Head of caudate nucleus (tissue), 42 donors: ENCODE measurements around the gene KLK13.

Source experiments
- DNase-seq, 42 donors: peaks; one replicate each; pipeline versions ENCODE4 v3.0.0 to v3.0.0-alpha.2; 2020 to 2021; ENCODE audit warnings: mixed read lengths in 7 of 42
- intact Hi-C: fragments of 100-400 bp; cut with DNase I; formaldehyde crosslinking; loops from one replicate; pipeline ENCODE4 v1.15.0; 2022

The KLK13 gene

GRCh38 chr19:51009061-51009891 is 55.6 kb downstream of the KLK13 start:
- DNase-seq = no peak

GRCh38 chr19:51007488-51007887 is 57.4 kb downstream of the KLK13 start:
- DNase-seq = no peak
- intact Hi-C loops = no loop called here

More at GRCh38 chr19:51009061-51009891, 55.6 kb downstream of the KLK13 start:
- intact Hi-C loops = no loop called here

- no peak for DNase-seq
- intact Hi-C loops = no loop called here
These were observed 58.5 kb downstream of the KLK13 start for GRCh38 chr19:51006406-51006805.
